CD4-positive, alpha-beta T cell treated with Interferon gamma for 1 hour (primary cell): ENCODE measurements around the gene PEF1.

Experiments used
- DNase-seq: peaks from one replicate; pipeline ENCODE4 v3.0.0-alpha.2; 2020

Gene PEF1

GRCh38 chr1:31644560-31645273 is at the start of gene PEF1:
TSS of gene PEF1 (minus strand) at chr1:31644876. CDS start at chr1:31644864, 12 bp downstream.
- DNase-seq, result peak; percentile 98

- no peak for DNase-seq
These were observed 48.6 kb upstream of the PEF1 start for GRCh38 chr1:31693231-31693630.

- DNase-seq, result no peak
These were observed 47.3 kb upstream of the PEF1 start for GRCh38 chr1:31691951-31692350.

GRCh38 chr1:31691446-31691845 is 46.8 kb upstream of the PEF1 start:
- DNase-seq, result no peak

- no peak for DNase-seq
These were observed 46.2 kb upstream of the PEF1 start for GRCh38 chr1:31690921-31691320.

- no peak for DNase-seq
These were observed 45.2 kb upstream of the PEF1 start for GRCh38 chr1:31689854-31690253.

- DNase-seq, result no peak
These were observed 44.7 kb upstream of the PEF1 start for GRCh38 chr1:31689379-31689778.

GRCh38 chr1:31688233-31688918 is 43.7 kb upstream of the PEF1 start:
- DNase-seq, result no peak

- DNase-seq, result no peak
These were observed 42.9 kb upstream of the PEF1 start for GRCh38 chr1:31687601-31688000.

- DNase-seq, result no peak
These were observed 41.1 kb upstream of the PEF1 start for GRCh38 chr1:31685795-31686194.

GRCh38 chr1:31683997-31684396 is 39.3 kb upstream of the PEF1 start:
- no peak for DNase-seq

- no peak for DNase-seq
These were observed 36.7 kb upstream of the PEF1 start for GRCh38 chr1:31681415-31681814.

GRCh38 chr1:31679676-31680230 is 35.1 kb upstream of the PEF1 start:
- DNase-seq, result no peak

GRCh38 chr1:31679091-31679490 is 34.4 kb upstream of the PEF1 start:
- no peak for DNase-seq

- no peak for DNase-seq
These were observed 34.0 kb upstream of the PEF1 start for GRCh38 chr1:31678681-31679080.

- DNase-seq, result no peak
These were observed 33.3 kb upstream of the PEF1 start for GRCh38 chr1:31677949-31678348.

- no peak for DNase-seq
These were observed 32.7 kb upstream of the PEF1 start for GRCh38 chr1:31677401-31677800.

- DNase-seq, result no peak
These were observed 31.1 kb upstream of the PEF1 start for GRCh38 chr1:31675756-31676155.

GRCh38 chr1:31675161-31675560 is 30.5 kb upstream of the PEF1 start:
- no peak for DNase-seq

GRCh38 chr1:31674626-31675025 is 29.9 kb upstream of the PEF1 start:
- no peak for DNase-seq

GRCh38 chr1:31673433-31673832 is 28.8 kb upstream of the PEF1 start:
- no peak for DNase-seq

- no peak for DNase-seq
These were observed 28.3 kb upstream of the PEF1 start for GRCh38 chr1:31672986-31673385.

- no peak for DNase-seq
These were observed 27.0 kb upstream of the PEF1 start for GRCh38 chr1:31671561-31672201.

- no peak for DNase-seq
These were observed 26.5 kb upstream of the PEF1 start for GRCh38 chr1:31671147-31671546.
